HL-60/S4 (cell line): ENCODE data around the gene RAB11A.

Experiments
- in situ Hi-C: fragments of 300-500 bp; cut with MboI; formaldehyde crosslinking; loops from 2 replicates; pipeline ENCODE4 v1.14.3; 2022; ENCODE audit warnings: low sequenced_read_pairs

RAB11A gene

GRCh38 chr15:65841121-65841930 is 28.0 kb upstream of the RAB11A start:
- in situ Hi-C loops, result no loop called here

GRCh38 chr15:65845826-65846519 is 23.3 kb upstream of the RAB11A start:
- in situ Hi-C loops, result no loop called here

DNA sequence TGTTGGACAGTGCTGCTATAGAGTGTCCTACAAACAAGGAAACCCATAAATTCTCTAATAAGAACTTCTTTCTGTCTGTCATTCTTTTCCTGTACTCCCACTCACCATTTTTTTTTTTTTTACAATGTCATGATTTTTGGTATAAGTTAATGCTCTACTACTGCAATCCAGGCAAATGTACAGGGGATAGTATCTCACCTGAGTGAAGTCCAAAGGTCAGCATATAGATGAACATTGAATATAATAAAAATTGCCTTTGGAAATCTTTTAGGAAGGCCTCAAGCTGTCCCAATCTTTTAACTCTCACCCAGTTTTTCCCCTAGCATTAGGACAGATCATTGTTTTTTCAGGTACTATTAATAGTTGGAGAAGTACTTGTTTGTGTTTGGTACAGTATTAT is 21.3 kb upstream of the RAB11A start:
- in situ Hi-C loops, result no loop called here

- in situ Hi-C loops, result loop anchor here (25.0 kb wide), 1 partner anchor 215 kb away; no protein-coding TSS in a partner anchor
Measured at GRCh38 chr15:65851981-65852380, 17.3 kb upstream of the RAB11A start.

DNA sequence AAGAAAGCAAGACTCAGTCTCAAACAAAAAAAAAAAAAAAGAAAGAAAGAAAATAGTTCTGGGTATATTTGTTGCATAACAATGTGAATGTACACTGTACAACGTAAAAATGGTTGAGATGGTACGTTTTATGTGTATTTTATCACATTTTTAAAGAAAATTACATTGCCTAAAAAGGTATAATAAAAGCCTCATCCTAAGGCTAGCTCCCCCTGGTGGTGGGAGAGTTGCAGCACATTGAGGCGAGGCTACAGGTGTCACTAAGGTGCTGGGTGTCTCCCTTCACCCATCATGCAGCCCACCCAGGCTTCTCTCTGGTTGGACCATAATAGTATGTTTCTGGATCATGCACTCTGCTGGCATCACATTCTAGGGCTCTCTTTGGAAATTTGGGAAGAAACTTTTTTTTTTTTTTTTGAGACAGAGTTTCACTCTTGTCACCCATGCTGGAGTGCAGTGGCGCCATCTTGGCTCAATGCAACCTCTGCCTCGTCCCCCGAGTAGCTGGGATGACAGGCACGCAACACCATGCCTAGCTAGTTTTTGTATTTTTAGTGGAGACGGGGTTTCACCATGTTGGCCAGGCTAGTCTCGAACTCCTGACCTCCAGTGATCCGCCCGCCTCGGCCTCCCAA is 12.4 kb upstream of the RAB11A start:
- in situ Hi-C loops, result loop anchor here (25.0 kb wide), 1 partner anchor 220 kb away; no protein-coding TSS in a partner anchor

GRCh38 chr15:65857718-65858402 is 11.4 kb upstream of the RAB11A start:
- in situ Hi-C loops, result loop anchor here (25.0 kb wide), 1 partner anchor 221 kb away; no protein-coding TSS in a partner anchor

DNA sequence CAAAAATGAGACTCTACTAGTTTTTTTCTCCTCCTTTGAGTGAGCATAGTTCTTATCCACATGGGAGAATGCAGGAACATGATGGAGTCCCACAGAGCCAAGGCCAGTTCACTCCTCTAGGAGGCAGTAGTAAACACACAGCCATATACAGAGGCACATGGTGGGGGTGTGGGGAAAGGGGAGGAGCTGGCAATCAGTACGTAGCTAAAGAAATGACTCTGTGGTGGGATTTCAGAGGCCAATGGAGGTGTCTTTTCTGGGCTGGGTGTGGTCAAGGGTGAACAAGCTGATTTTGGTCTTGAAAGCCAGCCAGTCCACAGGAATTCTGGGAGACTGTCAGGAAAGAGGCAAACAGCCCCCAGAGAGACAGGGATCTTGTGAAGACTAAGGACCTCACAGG is 6.6 kb upstream of the RAB11A start:
- in situ Hi-C loops, result loop anchor here (25.0 kb wide), 1 partner anchor 225 kb away; no protein-coding TSS in a partner anchor

DNA sequence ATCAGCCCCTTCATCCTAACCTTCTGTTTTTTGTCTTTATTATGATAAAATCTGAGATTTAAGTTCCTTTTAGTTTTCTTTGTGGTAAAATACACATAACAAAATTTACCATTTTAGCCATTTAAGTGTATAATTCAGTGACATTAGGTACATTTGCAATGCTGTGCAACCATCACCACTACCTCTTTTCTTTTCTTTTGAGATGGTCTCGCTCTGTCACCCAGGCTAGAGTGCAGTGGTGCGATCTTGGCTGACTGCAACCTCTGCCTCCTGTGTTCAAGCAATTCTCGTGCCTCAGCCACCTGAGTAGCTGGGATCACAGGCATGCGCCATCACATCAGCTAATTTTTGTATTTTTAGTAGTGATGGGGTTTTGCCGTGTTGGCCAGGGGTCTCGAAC is 6.2 kb upstream of the RAB11A start:
- in situ Hi-C loops, result loop anchor here (25.0 kb wide), 1 partner anchor 226 kb away; no protein-coding TSS in a partner anchor

- in situ Hi-C loops, result loop anchor here (25.0 kb wide), 1 partner anchor 230 kb away; no protein-coding TSS in a partner anchor
Measured at GRCh38 chr15:65867244-65867643, 2.0 kb upstream of the RAB11A start.

DNA sequence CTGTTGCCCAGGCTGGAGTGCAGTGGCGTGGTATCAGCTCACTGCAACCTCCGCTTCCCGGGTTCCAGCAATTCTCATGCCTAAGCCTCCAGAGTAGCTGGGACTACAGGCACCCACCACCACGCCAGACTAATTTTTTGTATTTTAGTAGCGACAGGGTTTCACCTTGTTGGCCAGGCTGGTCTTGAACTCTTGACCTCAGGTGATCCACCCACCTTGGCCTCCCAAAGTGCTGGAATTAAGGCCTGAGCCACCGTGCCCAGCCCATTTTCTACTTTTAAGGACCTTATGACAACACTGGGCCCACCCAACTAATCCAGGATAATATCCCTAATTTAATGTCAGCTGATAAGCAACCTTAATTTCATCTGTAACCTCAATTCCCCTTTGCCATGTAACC is 1.4 kb upstream of the RAB11A start:
- in situ Hi-C loops, result loop anchor here (25.0 kb wide), 1 partner anchor 231 kb away; no protein-coding TSS in a partner anchor

DNA sequence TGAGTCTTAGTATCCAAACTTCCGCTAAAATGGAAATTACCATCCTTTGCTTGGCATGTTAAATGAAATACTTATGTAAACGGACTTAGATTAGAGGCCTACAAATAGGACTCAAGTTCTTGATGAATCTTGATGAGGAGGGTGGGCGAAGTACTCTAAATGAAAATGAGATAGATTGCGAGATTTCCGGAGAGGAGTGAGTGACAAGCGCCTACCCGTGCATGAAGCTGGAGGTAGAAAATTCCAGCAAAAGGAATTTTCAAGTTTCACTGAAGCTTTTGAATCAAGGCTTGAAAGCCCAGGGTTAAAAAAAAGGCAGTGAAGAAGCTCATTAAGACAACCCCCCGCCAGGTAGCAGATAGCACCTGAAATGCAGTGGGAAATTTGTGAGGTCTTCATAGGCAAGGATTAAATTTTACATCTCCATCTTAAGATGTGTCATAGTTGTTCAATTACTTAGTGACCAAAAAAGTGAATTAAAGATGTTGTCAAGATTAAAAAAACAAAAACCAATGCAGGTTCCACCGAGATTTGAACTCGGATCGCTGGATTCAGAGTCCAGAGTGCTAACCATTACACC is 655 bp upstream of the RAB11A start:
- in situ Hi-C loops, result loop anchor here (25.0 kb wide), 1 partner anchor 231 kb away; no protein-coding TSS in a partner anchor

DNA sequence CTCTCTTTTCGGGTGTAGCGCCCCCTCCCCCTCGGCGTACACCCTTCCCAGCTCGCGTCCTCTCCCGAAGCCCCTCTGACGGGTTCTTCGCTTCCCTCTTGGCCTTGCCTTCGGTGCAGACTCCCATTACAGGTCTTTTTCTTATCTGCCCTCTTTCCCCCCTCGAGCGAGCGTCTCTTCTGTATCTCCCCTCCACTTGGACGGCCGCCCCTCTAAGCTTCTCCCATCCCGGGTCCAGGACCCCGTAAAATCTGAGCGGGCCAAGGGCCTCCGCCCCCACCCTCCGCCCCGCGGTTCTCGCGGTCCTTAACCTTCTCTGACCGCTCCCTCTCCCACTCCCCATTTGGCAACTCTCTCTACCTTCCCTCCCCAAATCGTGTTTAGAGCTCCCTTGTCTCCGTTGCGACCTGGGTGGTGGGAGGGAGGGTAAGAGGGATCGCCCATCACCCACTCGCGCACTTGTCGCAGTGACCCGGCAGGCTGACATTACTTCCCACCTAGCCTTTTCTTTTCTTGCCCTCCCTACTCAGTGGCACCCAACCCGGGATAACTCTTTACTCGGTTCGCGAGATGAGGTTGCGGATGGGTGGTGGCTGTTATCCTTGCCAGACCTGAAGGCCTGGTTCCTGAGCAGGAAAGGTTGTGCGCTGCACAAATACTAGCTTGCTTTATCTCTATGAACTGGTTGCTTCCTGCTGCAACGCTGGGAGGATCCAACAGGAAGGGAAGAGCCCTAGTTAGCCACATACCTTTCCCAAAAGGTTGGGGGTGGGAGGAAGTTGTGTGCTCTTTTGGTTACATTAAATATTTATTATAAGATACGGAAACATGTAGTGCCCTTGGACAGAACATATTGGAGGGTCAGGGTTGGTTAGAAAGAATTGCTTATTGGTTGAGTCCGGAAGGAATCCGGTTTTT is 922 bp downstream of the RAB11A start:
- in situ Hi-C loops, result loop anchor here (25.0 kb wide), 1 partner anchor 233 kb away; no protein-coding TSS in a partner anchor

- in situ Hi-C loops, result loop anchor here (25.0 kb wide), 1 partner anchor 234 kb away; no protein-coding TSS in a partner anchor
Measured at GRCh38 chr15:65870889-65871533, 1.7 kb downstream of the RAB11A start.

GRCh38 chr15:65871886-65872285 is 2.6 kb downstream of the RAB11A start:
- in situ Hi-C loops, result loop anchor here (25.0 kb wide), 1 partner anchor 235 kb away; no protein-coding TSS in a partner anchor

- in situ Hi-C loops, result loop anchor here (25.0 kb wide), 1 partner anchor 235 kb away; no protein-coding TSS in a partner anchor
Measured at GRCh38 chr15:65872596-65872995, 3.3 kb downstream of the RAB11A start.

- in situ Hi-C loops, result loop anchor here (25.0 kb wide), 1 partner anchor 236 kb away; no protein-coding TSS in a partner anchor
Measured at GRCh38 chr15:65873256-65873655, 4.0 kb downstream of the RAB11A start.

DNA sequence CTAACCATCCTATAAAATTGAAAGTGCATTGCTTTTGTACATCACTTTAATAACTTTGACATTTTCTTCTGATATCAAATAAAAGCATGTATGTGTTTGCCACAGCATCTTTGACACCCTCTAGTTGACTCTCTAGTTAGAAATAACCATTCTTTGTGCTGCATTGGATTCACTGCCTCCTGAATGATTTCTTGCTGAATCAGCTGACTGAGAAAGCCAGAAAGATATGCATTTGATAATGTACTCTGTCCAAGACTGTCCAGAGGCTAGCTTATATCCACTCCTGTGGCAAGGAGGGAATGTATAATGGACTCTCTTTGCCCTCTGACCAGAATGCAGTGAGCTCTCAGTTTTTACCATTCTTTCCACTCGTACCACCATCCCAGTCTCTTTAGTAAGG is 6.2 kb downstream of the RAB11A start:
- in situ Hi-C loops, result no loop called here

DNA sequence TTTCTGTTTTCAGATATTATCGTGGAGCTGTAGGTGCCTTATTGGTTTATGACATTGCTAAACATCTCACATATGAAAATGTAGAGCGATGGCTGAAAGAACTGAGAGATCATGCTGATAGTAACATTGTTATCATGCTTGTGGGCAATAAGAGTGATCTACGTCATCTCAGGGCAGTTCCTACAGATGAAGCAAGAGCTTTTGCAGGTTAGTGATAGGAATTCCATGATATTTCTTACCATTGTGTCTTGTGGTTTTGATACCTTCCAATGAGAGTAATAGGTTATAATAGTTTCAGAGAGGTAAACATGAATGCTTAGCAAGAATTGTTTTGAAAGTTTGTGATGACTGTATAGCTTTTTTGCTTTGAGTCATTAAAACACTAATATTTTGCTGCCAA is 8.5 kb downstream of the RAB11A start:
- in situ Hi-C loops, result no loop called here
